ENCODE measurements around the gene SDCCAG8. TPM values are rescaled to one million over a fixed set of nuclear protein-coding genes. Genes with fewer than 3 reads are reported as not detected.

SDCCAG8 gene
- total RNA-seq, 2 donors from 2014 or later, result 18.4 to 18.8 TPM

DNA sequence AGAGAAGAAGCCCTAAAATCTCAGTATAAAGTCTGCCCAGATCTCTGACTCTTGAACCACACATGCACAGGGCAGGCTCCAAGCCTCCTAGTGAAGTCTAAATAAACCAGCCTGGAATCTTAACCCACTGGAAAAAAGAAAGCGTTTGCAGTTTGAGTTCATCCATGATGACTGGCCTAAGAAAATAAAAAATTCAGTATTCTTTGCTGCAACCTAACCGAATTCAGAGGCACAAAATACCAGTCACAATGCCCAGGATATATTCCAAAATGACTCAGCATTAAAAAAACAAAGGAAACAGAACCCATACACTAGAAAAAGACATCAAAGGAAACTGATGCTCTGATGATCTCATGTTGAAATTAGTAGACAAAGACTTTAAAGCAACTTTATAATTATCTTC lies 269.2 kb downstream of the SDCCAG8 start:
- H3K27ac ChIP-seq, result no peak overlapping the region
- intact Hi-C loops (cut with DNase I), result no loop called here
- no peak for DNase-seq

GRCh38 chr1:243526180-243526579 lies 270.3 kb downstream of the SDCCAG8 start:
- intact Hi-C loops (cut with DNase I), result no loop called here
- Histone ChIP-seq H3K4me1 (no peaks in the 10 kb centered on the region), H3K27ac (no peak overlapping the region), H3K36me3 (no peaks in the 10 kb centered on the region), H3K4me3 (no peak overlapping the region), H3K9me3 (no peaks in the 10 kb centered on the region), H3K27me3 (no peaks in the 10 kb centered on the region), H3K9ac (ENCODE audit: low read depth in 2 of 2, low read length in 2 of 2) (no peak overlapping the region)
- no peak for DNase-seq
- TF ChIP-seq, protein P1, sequence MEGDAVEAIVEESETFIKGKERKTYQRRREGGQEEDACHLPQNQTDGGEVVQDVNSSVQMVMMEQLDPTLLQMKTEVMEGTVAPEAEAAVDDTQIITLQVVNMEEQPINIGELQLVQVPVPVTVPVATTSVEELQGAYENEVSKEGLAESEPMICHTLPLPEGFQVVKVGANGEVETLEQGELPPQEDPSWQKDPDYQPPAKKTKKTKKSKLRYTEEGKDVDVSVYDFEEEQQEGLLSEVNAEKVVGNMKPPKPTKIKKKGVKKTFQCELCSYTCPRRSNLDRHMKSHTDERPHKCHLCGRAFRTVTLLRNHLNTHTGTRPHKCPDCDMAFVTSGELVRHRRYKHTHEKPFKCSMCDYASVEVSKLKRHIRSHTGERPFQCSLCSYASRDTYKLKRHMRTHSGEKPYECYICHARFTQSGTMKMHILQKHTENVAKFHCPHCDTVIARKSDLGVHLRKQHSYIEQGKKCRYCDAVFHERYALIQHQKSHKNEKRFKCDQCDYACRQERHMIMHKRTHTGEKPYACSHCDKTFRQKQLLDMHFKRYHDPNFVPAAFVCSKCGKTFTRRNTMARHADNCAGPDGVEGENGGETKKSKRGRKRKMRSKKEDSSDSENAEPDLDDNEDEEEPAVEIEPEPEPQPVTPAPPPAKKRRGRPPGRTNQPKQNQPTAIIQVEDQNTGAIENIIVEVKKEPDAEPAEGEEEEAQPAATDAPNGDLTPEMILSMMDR (IDR thresholded peaks at IDR 0.05), result no peak

More for the DNA sequence above, 269.2 kb downstream of the SDCCAG8 start:
- Histone ChIP-seq H3K36me3 (no peaks in the 10 kb centered on the region), H3K9ac (ENCODE audit: low read depth in 2 of 2, low read length in 2 of 2) (no peak overlapping the region), H3K27me3 (no peaks in the 10 kb centered on the region), H3K9me3 (no peaks in the 10 kb centered on the region), H3K4me3 (no peak overlapping the region), H3K4me1 (no peaks in the 10 kb centered on the region)
- TF ChIP-seq, protein P1 (IDR thresholded peaks at IDR 0.05), result no peak

GRCh38 chr1:243528459-243529121 lies 272.7 kb downstream of the SDCCAG8 start:
- no peak overlapping the region for H3K27ac ChIP-seq
- intact Hi-C loops (cut with DNase I), result no loop called here
- no peak for DNase-seq
- H3K36me3 ChIP-seq, result no peaks in the 10 kb centered on the region
- H3K9ac ChIP-seq (ENCODE audit: low read depth in 2 of 2, low read length in 2 of 2), result no peak overlapping the region
- no peaks in the 10 kb centered on the region for H3K4me1 ChIP-seq
- no peaks in the 10 kb centered on the region for H3K27me3 ChIP-seq
- H3K4me3 ChIP-seq, result no peak overlapping the region
- TF ChIP-seq, protein P1 (IDR thresholded peaks at IDR 0.05), result no peak
- no peaks in the 10 kb centered on the region for H3K9me3 ChIP-seq

DNA sequence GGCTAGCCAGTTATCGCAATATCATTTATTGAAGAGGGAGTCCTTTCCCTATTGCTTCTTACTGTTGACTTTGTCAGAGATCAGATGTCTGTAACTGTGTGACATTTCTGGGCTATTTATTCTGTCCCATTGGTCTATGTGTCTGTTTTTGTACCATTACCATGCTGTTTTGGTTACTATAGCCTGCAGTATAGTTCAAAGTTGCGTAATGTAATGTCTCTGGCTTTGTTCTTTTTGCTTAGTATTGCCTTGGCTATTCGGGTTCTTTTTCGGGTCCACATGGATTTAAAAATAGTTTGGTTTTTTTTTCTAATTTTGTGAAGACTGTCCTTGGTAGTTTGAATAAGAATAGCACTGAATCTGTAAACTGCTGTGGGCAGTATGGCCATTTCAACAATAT lies 273.7 kb downstream of the SDCCAG8 start:
- Histone ChIP-seq H3K9ac (ENCODE audit: low read depth in 2 of 2, low read length in 2 of 2) (no peak overlapping the region), H3K27ac (no peak overlapping the region), H3K4me1 (no peaks in the 10 kb centered on the region), H3K9me3 (no peaks in the 10 kb centered on the region), H3K36me3 (no peaks in the 10 kb centered on the region), H3K27me3 (no peaks in the 10 kb centered on the region), H3K4me3 (no peak overlapping the region)
- DNase-seq, result no peak
- TF ChIP-seq, protein P1 (IDR thresholded peaks at IDR 0.05), result no peak
- intact Hi-C loops (cut with DNase I), result no loop called here

DNA sequence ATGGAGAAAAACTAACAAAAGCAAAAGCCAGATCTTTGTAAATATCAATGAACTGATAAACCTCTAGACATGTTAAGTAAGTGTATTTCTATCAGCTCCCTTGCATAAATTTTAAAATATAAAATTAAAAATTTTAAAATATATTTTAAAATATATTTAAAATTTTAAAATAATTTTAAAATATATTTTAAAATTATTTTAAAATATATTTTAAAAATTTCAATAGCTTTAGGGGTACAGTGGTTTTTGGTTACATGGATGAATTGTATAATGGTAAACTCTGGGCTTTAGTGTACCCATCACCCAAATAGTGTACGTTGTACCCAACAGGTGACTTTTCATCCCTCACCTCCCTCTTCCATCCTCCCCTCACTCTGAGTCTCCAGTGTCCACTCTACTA lies 279.2 kb downstream of the SDCCAG8 start:
- no peak overlapping the region for H3K27ac ChIP-seq
- H3K4me3 ChIP-seq, result no peak overlapping the region
- H3K36me3 ChIP-seq, result no peaks in the 10 kb centered on the region
- intact Hi-C loops (cut with DNase I), result no loop called here
- TF ChIP-seq, protein P1 (IDR thresholded peaks at IDR 0.05), result no peak
- no peak overlapping the region for H3K9ac ChIP-seq (ENCODE audit: low read depth in 2 of 2, low read length in 2 of 2)
- no peaks in the 10 kb centered on the region for H3K9me3 ChIP-seq
- H3K4me1 ChIP-seq, result no peaks in the 10 kb centered on the region
- no peak for DNase-seq
- no peaks in the 10 kb centered on the region for H3K27me3 ChIP-seq
